HG03175 (cell line): ENCODE data around the gene HYDIN.
"Not testable (repeated sequence)": the region's sequence is repeated elsewhere in the genome, so short reads cannot be mapped to it uniquely, and the experiment has no call there.

Experiments
- ATAC-seq: cut with Tn5 transposase; IDR thresholded peaks from one replicate; pipeline ENCODE4 v1.9.1; 2021; ENCODE audit warnings: mild to moderate bottlenecking, moderate library complexity; ENCODE audit not compliant: unreplicated experiment

HYDIN gene

DNA sequence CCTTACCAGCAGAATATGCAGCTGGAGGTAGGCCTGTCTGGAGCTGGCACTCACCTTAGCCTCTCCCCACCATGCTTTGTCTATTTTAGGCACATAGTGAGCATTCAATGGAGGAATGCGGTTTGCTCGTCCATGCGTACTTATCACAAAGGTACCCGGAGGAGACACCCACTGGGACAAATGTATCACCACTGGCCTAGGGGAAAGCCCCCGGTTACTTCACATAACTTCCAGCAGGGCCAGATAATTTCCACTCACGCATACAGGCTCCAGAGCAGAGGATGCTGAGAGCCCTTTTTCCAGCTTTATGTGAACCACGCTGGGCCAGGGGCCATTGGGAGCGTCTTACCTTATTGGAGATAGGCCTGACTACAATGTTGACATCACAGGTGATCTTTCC lies 348.2 kb downstream of the HYDIN start:
- ATAC-seq = not testable (repeated sequence)

DNA sequence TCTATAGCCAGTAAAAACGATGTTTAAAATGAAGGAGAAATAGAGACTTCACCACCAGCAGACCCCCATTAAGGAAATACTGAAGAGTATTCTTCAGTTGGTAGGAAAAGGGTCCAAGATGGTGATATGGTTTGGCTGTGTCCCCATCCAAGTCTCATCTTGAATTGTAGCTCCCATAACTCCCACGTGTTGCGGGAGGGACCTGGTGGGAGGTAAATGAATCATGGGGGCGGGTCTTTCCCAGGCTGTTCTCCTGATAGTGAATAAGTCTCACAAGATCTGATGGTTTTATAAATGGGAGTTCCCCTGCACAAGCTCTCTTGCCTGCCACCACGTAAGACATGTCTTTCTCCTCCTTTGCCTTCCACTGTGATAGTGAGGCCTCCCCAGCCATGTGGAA lies 352.6 kb downstream of the HYDIN start:
- not testable (repeated sequence) for ATAC-seq

DNA sequence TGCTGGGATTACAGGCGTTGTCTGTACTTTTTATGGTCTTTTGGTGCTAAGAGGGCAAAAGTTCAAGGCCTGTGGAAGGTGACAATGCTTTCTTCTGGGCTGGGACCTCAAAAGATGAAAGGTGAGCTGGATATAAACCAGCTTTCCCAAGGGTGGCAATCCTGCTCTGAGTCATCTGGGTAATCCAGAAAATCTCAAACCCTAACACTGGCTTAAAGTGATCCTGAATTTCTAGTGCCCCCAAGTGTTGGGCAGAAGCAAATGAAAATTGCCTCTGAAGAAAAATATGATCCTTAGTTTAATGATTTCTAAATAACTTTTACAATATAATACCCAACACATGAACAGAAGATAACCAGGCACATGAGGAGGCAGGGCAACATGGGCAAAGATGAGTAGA lies 354.1 kb downstream of the HYDIN start:
- ATAC-seq = not testable (repeated sequence)

DNA sequence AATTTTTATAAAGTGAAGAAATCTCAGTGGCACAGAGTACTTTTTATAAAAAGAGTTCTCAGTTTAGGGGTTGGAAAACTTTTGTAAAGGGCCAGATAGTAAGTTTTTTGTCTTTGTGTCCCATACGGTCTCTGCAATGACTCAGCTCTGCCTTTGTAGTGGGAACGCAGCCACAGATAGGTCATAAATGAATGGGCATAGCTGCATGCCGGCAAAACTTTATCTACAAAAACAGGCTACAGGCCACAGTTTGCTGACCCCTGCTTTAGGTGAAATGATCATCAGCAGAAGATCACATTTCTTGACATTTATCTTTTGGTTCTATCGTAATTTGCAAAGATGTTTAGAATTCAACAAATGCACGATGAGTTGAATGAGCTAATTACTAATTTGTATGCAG lies 365.8 kb downstream of the HYDIN start:
- not testable (repeated sequence) for ATAC-seq

DNA sequence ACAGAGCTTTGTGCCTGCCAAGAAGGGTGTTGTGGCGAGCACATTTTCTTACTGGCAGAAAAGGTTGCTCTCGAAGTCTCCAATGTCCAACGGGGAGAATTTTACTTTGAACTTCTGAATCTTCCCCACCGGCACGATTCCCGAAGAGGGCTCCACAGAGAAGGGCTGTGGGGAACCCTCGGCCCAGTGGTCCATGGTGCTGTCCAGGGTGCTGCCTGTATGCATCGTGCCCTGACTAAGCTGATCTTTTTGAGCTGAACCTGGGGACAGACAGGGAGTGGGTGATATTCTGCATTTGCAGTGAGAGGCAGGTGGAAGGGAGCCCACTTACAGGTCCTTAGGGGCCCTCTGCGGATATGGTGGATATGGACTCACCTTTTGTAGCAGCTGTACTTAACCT lies 368.5 kb downstream of the HYDIN start:
- not testable (repeated sequence) for ATAC-seq

DNA sequence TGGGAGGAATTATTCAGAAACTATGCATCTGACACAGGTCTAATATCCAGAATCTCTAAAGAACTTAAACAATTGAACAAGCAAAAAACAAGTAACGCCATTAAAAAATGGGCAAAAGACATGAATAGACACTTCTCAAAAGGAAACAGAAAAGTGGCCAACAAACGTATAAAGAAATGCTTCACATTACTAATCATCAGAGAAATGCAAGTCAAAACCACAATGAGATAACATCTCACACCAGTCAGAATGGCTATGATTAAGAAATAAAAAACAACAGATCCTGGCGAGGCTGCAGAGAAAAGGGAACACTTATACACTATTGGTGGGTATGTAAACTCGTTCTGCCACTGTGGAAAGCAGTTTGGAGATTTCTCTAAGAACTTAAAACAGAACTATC lies 379.2 kb downstream of the HYDIN start:
- ATAC-seq = not testable (repeated sequence)

DNA sequence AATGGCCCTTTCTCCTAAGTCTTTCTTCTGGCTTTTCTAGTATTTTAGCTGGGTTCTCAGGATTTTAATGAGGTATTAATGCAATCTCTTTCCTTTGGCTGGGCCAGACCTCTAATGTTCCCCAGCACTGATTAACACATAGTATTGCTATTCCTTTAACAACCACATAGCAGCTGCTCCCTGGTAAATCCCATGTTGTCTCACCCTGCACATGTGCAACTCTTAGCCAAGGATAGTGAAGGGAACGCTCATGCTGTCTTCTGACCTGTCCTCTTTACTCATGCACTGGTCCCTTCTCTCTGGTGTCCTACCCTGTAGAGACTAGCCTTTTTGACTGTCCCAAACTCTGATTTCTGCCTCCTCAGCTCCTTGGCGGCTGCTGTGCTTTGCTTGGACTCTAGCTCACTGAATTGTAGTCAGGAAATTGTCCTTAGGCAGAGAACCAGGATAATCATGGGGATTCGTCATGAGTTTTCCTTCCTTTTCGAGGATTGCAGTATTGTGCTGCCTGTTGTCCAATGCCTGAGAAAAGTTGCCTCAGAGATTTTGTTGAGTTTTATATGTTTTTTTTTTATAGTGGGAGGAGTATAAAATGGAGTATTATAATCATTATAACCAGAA lies 406.9 kb downstream of the HYDIN start:
- not testable (repeated sequence) for ATAC-seq

DNA sequence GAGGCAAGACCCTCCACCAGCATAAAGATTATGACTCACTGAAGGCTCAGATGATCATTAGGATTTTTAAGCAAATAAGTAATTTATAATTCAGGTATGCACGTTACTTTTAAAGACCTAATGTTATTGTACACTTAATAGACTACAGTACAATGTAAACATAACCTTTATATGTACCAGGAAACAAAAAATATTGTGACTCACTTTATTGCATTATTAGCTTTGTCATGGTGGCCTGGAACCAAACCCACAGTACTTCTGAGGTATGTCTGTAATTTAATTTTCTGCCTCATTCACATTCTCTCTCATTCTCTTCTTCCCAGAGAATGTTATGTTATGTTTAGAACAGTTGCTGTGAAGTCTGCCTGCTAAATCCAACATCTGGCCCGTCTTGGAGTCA lies 407.8 kb downstream of the HYDIN start:
- not testable (repeated sequence) for ATAC-seq

DNA sequence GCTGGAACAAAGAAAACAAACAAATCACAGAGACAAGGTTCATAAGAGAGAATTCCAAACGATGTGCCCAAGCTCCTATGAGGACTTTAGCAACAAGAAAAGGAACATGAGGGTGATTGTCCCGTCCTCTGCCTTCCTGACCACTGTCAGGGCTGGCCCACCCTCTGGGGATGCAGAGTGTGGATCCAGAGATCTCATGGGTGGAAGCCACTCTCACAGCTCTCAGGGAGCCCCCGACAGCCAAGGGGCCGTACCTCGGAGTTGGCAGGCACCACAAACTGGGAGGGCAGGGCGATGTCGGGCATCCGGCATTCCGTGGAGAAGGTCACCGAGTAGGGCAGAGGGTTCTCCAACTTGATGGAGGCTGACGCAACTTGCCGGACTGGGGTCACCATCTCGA lies 412.4 kb downstream of the HYDIN start:
- not testable (repeated sequence) for ATAC-seq

DNA sequence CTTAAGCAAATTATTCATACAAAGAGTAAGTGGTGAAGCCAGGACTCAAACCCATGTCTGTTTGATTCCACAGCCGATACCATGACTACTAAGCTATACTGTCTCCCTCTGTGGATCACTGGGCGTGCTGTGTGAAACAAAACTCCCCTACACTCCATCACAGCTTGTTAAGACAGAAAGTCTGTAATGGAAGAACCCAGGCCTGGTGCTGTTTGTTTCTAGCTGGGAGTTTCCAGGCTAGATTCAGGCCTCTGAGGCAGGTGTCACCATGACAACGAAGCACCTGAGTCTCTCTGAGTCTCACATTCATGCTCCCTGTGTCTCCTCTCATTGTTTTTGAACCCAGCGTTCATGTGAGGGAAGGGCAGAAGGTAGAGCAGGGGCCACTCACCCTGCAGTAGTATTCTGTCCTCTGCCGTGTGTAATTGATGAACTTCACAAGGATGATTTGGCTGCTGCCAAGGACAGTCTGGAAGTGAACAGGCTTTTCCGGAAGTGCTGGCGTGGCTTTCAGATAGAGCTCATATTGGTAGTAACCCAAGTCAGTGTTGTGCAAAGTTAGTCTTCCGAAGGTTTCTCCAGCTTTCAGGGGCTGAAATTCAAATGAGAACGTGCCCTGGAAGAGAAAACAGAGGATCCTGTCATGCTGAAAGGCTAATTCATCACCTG lies 421.0 kb downstream of the HYDIN start:
- ATAC-seq = no peak

DNA sequence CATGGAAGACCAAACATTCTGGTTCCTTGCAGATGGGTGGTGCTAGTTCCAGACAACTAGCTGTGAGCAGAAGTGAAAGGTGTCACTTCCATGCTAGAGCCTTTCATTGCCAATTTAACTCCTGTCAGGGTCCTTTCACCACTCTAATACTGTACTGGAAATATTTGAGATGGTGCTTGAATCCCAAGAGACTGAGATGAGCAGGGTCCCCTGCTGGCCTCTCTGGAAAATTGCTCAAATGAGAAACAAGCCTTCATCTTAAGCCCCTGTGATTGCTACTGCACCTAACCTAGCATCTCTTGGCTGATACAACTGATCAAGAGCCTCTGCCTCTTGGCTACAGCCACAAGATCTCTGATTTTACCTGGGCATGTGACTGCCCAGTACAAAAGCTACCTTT lies 422.2 kb downstream of the HYDIN start:
- no peak for ATAC-seq

DNA sequence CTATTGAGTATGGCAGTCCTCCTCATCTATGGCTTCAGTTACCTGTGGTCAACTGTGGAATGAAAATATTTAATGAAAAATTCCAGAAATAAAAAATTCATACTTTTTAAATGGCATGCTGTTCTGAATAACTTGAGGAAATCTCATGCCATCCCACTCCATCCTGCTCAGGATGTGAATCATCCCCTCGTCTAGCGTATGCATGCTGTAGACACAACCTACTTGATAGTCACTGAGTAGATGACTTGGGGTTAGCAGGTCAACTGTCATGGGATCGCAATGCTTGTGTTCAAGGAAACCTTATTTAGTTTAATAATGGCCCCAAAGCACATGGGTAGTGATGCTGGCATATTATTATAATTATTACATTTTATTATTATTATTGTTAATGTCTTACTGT lies 424.7 kb downstream of the HYDIN start:
- ATAC-seq = no peak

DNA sequence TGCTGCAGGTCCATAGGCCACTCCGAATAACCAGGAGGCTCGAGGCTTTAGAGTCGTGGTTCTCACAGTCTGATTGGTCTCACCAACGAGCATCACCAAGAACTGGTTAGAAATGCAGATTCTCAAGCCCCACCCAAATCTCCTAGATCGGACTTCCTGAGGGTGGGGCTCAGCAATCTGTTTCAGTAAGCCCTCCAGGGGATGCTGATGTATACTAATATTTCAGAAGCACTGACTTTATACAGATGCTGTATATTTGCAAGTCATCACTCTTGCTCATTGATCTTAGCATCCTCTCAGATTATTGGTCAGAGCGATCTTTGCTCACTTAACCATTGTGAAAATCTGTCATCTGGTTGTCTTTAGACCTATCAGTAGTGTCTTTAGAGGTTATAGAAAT lies 425.1 kb downstream of the HYDIN start:
- ATAC-seq = no peak

DNA sequence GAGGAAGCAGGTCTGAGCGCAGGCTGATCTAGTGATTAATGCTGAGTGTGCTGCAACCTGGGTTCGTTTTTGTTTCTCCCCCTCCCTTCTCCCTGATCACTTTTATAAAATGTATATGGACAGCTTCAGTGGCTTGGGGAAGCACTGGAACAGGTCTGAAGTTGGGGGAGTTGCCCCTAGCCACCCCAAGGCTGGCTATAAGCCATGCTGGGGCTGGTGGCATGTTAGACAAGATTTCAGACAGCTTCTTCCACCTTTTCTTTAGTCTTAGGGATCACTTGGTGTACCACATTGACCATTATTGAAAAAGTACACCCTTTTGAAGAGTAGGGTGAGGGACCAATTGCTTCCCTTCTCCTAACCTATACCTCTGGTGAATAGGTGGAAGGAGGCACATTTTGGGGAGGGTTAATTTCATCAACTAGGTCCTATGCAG lies 425.8 kb downstream of the HYDIN start:
- no peak for ATAC-seq

DNA sequence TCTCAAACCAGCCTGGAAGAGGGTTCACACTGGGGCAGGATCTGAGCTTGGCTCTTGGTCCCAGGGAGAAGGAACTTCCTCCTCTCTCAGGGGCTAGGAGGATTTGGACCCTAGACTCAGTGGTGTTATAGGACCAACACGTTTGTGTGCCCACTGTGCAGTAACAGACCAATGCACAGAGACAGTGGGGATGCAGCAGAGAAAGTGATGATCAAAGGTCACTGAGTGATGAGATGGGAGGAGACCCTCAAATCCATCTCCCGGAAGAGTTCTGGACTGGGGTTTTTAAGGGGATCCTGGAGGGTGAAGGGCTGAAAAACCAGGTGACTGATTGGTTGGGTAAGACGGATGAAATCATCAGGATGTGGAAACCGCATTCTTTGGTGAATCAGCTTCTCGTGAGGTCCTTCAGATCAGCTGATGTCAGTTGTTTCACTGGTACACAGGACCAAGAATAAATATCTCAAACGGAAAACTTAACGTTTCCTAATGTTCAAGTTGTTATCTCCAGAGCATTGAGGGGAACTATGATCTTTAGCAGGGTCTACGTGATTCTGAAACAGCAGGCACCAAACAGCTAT lies 426.3 kb downstream of the HYDIN start:
- ATAC-seq = no peak

DNA sequence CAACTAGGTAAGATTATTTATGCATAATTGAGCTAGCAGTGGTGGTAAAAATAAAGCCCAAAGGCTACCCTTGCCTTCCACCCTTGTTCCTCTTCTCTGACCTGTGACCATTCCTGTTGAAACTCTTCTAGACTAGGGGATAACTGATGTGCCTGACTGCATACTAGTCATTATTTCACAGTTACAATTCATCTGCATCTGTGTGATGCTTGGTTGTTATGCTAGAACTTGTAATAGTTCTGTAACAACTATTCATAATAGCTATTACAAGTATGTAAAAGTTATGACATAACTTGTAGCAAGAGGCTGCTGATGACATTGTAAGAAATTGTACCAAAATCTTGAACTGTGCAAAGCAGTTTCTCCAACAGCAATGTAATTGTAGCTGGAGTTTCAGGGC lies 427.2 kb downstream of the HYDIN start:
- ATAC-seq = no peak

DNA sequence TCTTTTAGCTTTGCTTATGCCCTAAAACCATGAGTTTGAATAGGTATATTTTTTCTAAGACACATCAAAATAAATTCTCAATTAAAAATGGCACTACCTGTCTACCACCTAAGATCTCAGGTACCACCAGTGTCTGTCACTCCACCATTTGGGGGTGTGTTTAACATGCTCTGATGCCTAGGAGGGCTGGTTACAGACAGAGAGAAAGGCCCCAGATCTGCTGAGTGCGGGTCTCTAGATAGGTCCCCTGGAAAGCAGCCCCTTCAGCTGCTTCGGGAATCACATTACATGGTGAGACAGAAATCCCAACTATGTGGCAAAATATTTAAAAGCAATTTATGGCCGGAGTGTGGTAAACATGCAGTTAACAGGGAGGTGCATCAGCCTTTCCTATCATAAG lies 428.9 kb downstream of the HYDIN start:
- no peak for ATAC-seq

DNA sequence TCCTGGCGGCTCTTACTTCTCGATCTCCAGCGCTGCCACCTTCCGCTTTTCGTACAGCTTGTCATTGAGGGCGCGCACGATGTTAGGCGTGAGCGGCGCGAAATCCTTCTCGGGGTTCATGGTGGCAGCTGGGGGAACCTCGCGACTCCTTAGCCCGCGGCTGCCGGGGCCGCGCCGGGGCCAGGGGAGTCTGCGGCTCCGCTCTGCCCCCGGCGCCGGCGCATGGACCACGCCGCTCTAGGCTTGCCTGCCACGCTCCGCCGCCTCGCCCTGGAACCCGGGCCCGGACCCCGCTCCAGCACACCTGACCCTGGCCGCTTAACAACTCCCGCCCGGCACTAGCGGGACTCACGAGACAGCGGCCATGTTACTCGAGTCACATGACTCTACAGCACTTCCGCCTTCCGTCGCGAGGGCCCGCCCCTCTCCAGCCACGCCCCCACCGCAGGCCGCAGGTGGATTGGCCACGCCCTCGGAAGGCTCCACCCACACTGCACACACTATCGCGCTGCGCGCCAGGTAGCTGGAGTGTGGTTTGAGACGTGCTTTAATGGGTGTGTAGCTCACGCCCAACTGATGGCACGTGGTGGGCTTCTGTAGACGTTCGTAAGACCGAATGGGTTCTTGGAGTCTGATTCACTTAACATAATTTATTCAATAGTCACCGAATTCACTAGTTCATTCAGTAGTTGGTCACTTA lies 429.6 kb downstream of the HYDIN start, which contains the start of gene VAC14:
Gene VAC14, minus strand, starts transcription at position 378 of the 700 bp plus-strand sequence. Its CDS starts 258 bp downstream, at position 120.
- peak; percentile 95 for ATAC-seq

DNA sequence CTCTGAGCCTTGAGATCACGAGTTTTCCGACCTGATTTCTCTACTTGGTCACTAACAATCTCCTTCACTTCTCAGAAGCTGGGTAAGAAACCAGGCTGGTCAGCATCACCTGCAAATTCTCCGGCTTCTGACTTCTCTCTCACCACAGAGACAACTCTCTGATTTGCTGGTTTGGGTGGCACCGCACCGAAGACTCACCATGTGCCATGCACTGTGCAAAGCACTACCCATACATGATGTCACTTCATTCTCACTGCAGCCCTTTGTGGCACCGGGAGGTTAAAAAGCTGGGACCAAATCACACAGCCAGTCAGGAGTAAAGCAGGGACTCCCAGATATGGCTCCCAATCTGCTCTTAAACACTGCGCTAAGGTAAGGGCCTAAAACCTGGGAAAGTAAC lies 430.2 kb downstream of the HYDIN start:
- no peak for ATAC-seq

DNA sequence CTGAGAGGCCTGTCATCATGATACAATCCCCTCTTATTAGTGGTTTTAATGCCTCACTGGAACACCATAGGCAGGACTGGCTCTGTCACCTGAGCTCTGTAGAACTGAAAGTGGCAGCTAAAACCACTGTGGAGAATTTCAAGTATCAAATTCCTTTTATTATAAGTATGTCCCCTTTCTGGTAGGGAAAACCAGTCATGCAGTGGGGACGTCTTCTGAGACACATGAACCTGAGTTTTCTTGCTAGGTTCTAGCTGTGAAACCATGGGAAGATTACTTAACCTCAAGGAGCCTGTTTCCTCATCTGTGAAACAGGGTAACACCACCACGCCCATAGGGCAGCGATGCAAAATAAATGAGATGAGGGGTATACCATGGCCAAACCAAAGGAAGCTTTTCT lies 434.2 kb downstream of the HYDIN start:
- ATAC-seq = no peak

DNA sequence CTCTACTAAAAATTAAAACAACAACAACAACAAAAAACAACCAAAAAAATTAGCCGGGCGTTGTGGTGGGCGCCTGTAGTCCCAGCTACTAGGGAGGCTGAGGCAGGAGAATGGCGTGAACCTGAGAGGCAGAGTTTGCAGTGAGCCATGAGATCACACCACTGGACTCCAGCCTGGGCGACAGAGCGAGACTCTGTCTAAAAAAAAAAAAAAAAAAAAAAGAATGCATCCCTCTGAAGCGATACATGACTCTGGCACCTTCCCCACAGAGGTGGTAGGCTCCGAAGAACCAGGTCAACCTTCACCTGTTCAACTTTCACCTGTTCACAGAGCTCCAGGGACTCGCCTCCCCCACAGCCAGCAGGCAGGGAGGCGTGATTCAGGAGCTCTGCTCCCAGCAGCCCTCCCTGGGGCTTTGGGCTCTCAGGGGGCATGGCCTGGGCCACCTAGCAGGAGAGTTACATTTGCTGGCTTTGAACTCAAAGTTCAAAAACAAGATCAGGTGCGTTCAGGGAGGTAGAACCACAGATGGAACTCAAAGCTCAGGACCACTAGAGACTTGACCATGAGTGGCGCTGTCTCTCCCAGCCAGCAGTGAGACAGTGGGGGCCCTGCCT lies 435.1 kb downstream of the HYDIN start:
- no peak for ATAC-seq
